DND-41 (cell line): ENCODE results near the gene UBASH3B.

Source experiments
- ATAC-seq: fragments of 200-7000 bp; cut with Tn5 transposase; 3 replicates; pipeline ENCODE4 v1.9.1; 2021; ENCODE audit warnings: low read depth; ENCODE audit not compliant: insufficient read depth
- DNase-seq: peaks from one replicate; pipeline ENCODE4 v3.0.0-alpha.2; 2020
- H2AFZ ChIP-seq: 2 replicates; pipeline ENCODE4 v1.6.0; 2012; ENCODE audit warnings: low read depth, low read length
- H3K27ac ChIP-seq: 2 replicates; pipeline ENCODE4 v1.5.1; 2012; ENCODE audit warnings: low read length, inconsistent platforms
- H3K27me3 ChIP-seq: fragments of 200-600 bp; sonication (generic); 2 replicates; pipeline ENCODE4 v1.6.0; 2012; ENCODE audit warnings: low read length, mild to moderate bottlenecking, inconsistent platforms; ENCODE audit not compliant: insufficient read depth, poor library complexity
- H3K36me3 ChIP-seq: 2 replicates; pipeline ENCODE4 v1.5.1; 2012; ENCODE audit warnings: low read length, inconsistent platforms; ENCODE audit not compliant: insufficient read depth
- H3K4me1 ChIP-seq: 2 replicates; pipeline ENCODE4 v1.5.1; 2012; ENCODE audit warnings: mild to moderate bottlenecking, low read length; ENCODE audit not compliant: insufficient read depth
- H3K4me2 ChIP-seq: 2 replicates; pipeline ENCODE4 v1.6.0; 2012; ENCODE audit warnings: mild to moderate bottlenecking, moderate library complexity, low read length, inconsistent platforms; ENCODE audit not compliant: insufficient read depth
- H3K4me3 ChIP-seq, 2 experiments: fragments of 200-600 bp in 1 of 2; shearing (Covaris generic) in 1 of 2; 2 replicates each; pipeline ENCODE4 v1.5.1; 2012 to 2016; ENCODE audit warnings: inconsistent platforms in 2 of 2, low read length in 2 of 2, mild to moderate bottlenecking in 2 of 2, low read depth in 1 of 2, moderate library complexity in 1 of 2
- H3K79me2 ChIP-seq: 2 replicates; pipeline ENCODE4 v1.6.0; 2012; ENCODE audit warnings: low read length, inconsistent platforms; ENCODE audit not compliant: insufficient read depth
- H3K9ac ChIP-seq: 2 replicates; pipeline ENCODE4 v1.6.0; 2012; ENCODE audit warnings: low read depth, mild to moderate bottlenecking, inconsistent platforms, low read length, moderate library complexity
- H3K9me3 ChIP-seq: 2 replicates; pipeline ENCODE4 v1.5.1; 2012; ENCODE audit warnings: low read length, moderate library complexity, mild to moderate bottlenecking, inconsistent platforms; ENCODE audit not compliant: insufficient read depth, severe bottlenecking
- H4K20me1 ChIP-seq: 2 replicates; pipeline ENCODE4 v1.6.0; 2012; ENCODE audit warnings: low read length; ENCODE audit not compliant: insufficient read depth
- CTCF ChIP-seq: IDR thresholded peaks from 2 replicates; pipeline ENCODE4 v1.5.1; 2012; ENCODE audit warnings: borderline replicate concordance, low read length, moderate library complexity, mild to moderate bottlenecking; ENCODE audit not compliant: poor library complexity, severe bottlenecking; ENCODE audit errors: extremely low read depth
- EZH2 ChIP-seq: IDR thresholded peaks from 3 replicates; pipeline ENCODE4 v1.6.1; 2012; ENCODE audit warnings: borderline replicate concordance, low read depth, mild to moderate bottlenecking, moderate library complexity, low read length, inconsistent platforms; ENCODE audit not compliant: severe bottlenecking

Gene UBASH3B

GRCh38 chr11:122837528-122838346 lies 182.2 kb downstream of the UBASH3B start:
- ATAC-seq (no peak), DNase-seq (no peak)
- no peak overlapping the region for H3K9ac ChIP-seq
- no peaks in the 10 kb centered on the region for H3K36me3 ChIP-seq
- no peak overlapping the region for H2AFZ ChIP-seq
- H3K4me1 ChIP-seq, result no peaks in the 10 kb centered on the region
- no peaks in the 10 kb centered on the region for H4K20me1 ChIP-seq
- H3K4me3 ChIP-seq, result no peak overlapping the region
- H3K9me3 ChIP-seq, result no peaks in the 10 kb centered on the region
- no peak overlapping the region for H3K4me2 ChIP-seq
- H3K27me3 ChIP-seq, result no peaks in the 10 kb centered on the region
- no peak for TF ChIP-seq CTCF
- TF ChIP-seq EZH2, result no peak
- H3K79me2 ChIP-seq, result no peaks in the 10 kb centered on the region
- H3K27ac ChIP-seq, result no peak overlapping the region

DNA sequence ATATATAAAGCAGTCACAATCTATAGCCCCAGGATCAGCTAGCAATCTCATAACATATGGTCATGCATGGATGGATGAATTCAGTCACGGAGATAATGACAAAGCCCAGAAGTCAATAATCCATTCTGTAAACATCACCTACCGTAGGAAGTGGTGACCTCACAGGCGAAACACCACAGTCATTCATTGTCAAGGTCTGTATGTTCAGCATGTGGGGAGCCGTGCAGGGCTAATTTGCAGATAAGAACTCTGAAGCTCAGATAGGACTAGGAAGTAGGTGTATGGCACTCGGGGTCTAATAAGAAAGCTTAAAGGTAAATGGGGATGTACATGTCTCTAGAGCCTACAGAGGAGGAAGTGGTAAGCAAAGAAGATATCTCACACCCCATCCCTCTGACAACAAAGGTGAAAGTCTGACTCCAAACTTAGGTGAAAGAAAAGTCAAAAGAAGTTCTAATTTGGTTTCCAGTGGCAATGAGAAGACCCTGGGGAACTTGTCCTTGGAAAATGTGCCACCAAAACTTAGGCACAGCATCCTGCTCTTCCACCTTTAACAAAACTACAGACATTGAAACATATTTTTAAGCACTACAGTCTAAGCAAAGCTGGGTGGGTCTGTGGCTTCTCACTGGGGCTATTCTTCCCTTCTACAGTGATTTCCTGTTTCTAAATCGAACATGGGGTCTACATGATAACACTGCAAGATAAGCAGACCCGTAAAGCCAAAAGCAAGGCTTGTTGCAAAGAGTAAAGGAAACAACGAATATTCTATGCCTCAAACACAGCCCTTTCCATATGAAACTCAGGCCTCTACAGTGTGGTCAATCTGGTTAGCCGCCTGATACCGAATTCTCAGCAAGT lies 188.0 kb downstream of the UBASH3B start:
- Histone ChIP-seq H3K36me3 (no peaks in the 10 kb centered on the region), H2AFZ (no peak overlapping the region), H3K27me3 (peaks cover 5% of the 10 kb centered on the region), H3K9me3 (no peaks in the 10 kb centered on the region), H3K4me3 (no peak overlapping the region), H3K27ac (no peak overlapping the region), H3K4me2 (no peak overlapping the region), H3K4me1 (peaks cover 15% of the 10 kb centered on the region), H4K20me1 (no peaks in the 10 kb centered on the region), H3K9ac (no peak overlapping the region), H3K79me2 (no peaks in the 10 kb centered on the region)
- ATAC-seq, result peak; percentile 69
- no peak for TF ChIP-seq EZH2
- no peak for TF ChIP-seq CTCF
- DNase-seq, result no peak

DNA sequence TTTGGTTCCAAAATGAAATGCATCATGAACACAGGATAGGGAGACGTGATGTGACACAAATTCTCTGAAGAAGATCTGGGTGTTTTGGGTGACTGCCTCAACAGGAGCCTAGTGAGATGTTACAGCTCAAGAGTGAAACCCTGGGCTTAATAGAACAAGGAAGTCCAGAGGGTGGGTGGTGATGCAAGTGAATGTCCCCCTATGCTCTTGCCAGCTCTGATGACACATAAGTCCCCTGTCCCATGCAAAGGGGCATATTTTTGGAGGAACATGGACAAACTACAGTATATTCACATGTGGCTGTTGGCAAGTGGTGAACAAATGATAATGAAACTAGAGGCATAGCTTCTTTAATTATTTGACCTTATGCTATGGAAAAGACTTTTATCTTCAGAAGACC lies 191.9 kb downstream of the UBASH3B start:
- ATAC-seq (no peak), DNase-seq (no peak)
- no peaks in the 10 kb centered on the region for H3K9me3 ChIP-seq
- no peak overlapping the region for H3K4me2 ChIP-seq
- no peak overlapping the region for H3K27ac ChIP-seq
- no peak overlapping the region for H2AFZ ChIP-seq
- peaks cover 5% of the 10 kb centered on the region for H3K27me3 ChIP-seq
- H3K4me3 ChIP-seq, result no peak overlapping the region
- peaks cover 15% of the 10 kb centered on the region for H3K4me1 ChIP-seq
- TF ChIP-seq EZH2, result no peak
- no peak for TF ChIP-seq CTCF
- no peaks in the 10 kb centered on the region for H4K20me1 ChIP-seq
- H3K9ac ChIP-seq, result no peak overlapping the region
- no peaks in the 10 kb centered on the region for H3K79me2 ChIP-seq
- no peaks in the 10 kb centered on the region for H3K36me3 ChIP-seq
